HEK293 (cell line): Measurements from ENCODE around the gene GLCE.

ENCODE experiments used
- ATF2 ChIP-seq: fragments of 450-650 bp; formaldehyde crosslinking; IDR thresholded peaks from 2 replicates; pipeline ENCODE4 v1.5.1; 2016; ENCODE audit warnings: missing biosample characterization, missing genetic modification characterization, low read depth
- CTCF ChIP-seq: fragments of 450-650 bp; formaldehyde crosslinking; IDR thresholded peaks from 2 replicates; pipeline ENCODE4 v1.5.1; 2016; ENCODE audit warnings: missing biosample characterization, missing genetic modification characterization
- KLF1 ChIP-seq: fragments of 450-650 bp; formaldehyde crosslinking; IDR thresholded peaks from 2 replicates; pipeline ENCODE4 v1.5.1; 2016; ENCODE audit warnings: missing biosample characterization, missing genetic modification characterization
- REST ChIP-seq: fragments of 450-650 bp; formaldehyde crosslinking; IDR thresholded peaks from 2 replicates; pipeline ENCODE4 v1.5.1; 2016; ENCODE audit warnings: missing biosample characterization, missing genetic modification characterization
- SP7 ChIP-seq: fragments of 450-650 bp; formaldehyde crosslinking; IDR thresholded peaks from 2 replicates; pipeline ENCODE4 v1.5.1; 2016; ENCODE audit warnings: missing biosample characterization, missing genetic modification characterization
- TSHZ1 ChIP-seq: fragments of 450-650 bp; formaldehyde crosslinking; IDR thresholded peaks from 2 replicates; pipeline ENCODE4 v1.5.1; 2016; ENCODE audit warnings: missing biosample characterization, missing genetic modification characterization, borderline replicate concordance
- YY1 ChIP-seq: fragments of 450-650 bp; formaldehyde crosslinking; IDR thresholded peaks from 2 replicates; pipeline ENCODE4 v1.5.1; 2018; ENCODE audit warnings: missing biosample characterization, missing genetic modification characterization
- ZNF266 ChIP-seq: fragments of 450-650 bp; formaldehyde crosslinking; IDR thresholded peaks from 2 replicates; pipeline ENCODE4 v1.5.1; 2016; ENCODE audit warnings: missing biosample characterization, missing genetic modification characterization, low read depth
- ZNF274 ChIP-seq, 2 experiments: fragments of 200-500 bp in 1 of 2; fragments of 450-650 bp in 1 of 2; sonication (Bioruptor generic) in 1 of 2; formaldehyde crosslinking in 1 of 2; IDR thresholded peaks; 2 replicates each; pipeline versions ENCODE4 v1.5.1 to v1.6.1; 2014 to 2016; ENCODE audit warnings: borderline replicate concordance in 1 of 2, inconsistent platforms in 1 of 2, low read length in 1 of 2, missing biosample characterization in 1 of 2, missing genetic modification characterization in 1 of 2
- ZNF398 ChIP-seq: fragments of 450-650 bp; formaldehyde crosslinking; IDR thresholded peaks from 2 replicates; pipeline ENCODE4 v1.5.1; 2017; ENCODE audit warnings: missing biosample characterization, missing genetic modification characterization
- ZNF510 ChIP-seq: fragments of 450-650 bp; formaldehyde crosslinking; IDR thresholded peaks from 2 replicates; pipeline ENCODE4 v1.5.1; 2018; ENCODE audit warnings: mild to moderate bottlenecking, missing genetic modification characterization, missing biosample characterization; ENCODE audit not compliant: insufficient replicate concordance

- TF ChIP-seq TSHZ1 (tag by site-specific recombination): no peak
- no peak for TF ChIP-seq CTCF (tag by site-specific recombination)
- TF ChIP-seq ZNF510: no peak
- no peak for TF ChIP-seq REST (tag by site-specific recombination)
- no peak for TF ChIP-seq ATF2 (tag by site-specific recombination)
- TF ChIP-seq ZNF274 (IDR thresholded peaks at IDR 0.05; ENCODE audit: low read length): no peak
- no peak for TF ChIP-seq ZNF274 (tag by site-specific recombination; IDR thresholded peaks at IDR 0.05; ENCODE audit: borderline replicate concordance)
- TF ChIP-seq YY1 (tag by site-specific recombination): no peak
- TF ChIP-seq ZNF266 (tag by site-specific recombination): no peak
- TF ChIP-seq SP7 (tag by site-specific recombination): no peak
- no peak for TF ChIP-seq KLF1 (tag by site-specific recombination)
- no peak for TF ChIP-seq ZNF398 (tag by site-specific recombination)
These were observed 71.7 kb downstream of the GLCE start for GRCh38 chr15:69232144-69232543.
